ENCODE results near the gene TMEM30B.

The TMEM30B gene

DNA sequence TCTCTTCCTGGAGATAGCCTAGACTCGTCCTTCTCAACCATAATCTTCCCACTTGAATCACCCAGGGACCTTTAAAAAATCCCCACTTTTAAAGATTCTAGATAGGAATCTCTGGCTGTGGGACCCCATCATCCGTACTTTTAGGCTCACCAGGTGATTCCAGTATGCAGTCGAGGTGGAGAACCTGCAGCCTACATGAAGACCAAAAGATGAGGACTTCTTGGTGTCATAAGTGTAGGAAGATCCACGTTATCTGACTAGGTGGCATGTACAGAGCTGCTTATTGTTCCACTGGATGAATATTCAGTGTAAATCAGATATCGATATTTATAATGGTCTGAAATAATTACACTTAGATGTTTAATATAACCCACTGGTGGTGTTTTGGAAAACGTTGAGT is 42.8 kb upstream of the TMEM30B start:
- no peak overlapping the region for H3K27ac ChIP-seq (ENCODE audit: low read depth, low read length, poor library complexity, severe bottlenecking)
- H3K79me2 ChIP-seq (ENCODE audit: insufficient read depth, low read length), result no peaks in the 10 kb centered on the region
- H3K9ac ChIP-seq (ENCODE audit: low read length), result no peak overlapping the region
- H2AFZ ChIP-seq (ENCODE audit: low read length), result no peak overlapping the region
- TF ChIP-seq, protein P1, sequence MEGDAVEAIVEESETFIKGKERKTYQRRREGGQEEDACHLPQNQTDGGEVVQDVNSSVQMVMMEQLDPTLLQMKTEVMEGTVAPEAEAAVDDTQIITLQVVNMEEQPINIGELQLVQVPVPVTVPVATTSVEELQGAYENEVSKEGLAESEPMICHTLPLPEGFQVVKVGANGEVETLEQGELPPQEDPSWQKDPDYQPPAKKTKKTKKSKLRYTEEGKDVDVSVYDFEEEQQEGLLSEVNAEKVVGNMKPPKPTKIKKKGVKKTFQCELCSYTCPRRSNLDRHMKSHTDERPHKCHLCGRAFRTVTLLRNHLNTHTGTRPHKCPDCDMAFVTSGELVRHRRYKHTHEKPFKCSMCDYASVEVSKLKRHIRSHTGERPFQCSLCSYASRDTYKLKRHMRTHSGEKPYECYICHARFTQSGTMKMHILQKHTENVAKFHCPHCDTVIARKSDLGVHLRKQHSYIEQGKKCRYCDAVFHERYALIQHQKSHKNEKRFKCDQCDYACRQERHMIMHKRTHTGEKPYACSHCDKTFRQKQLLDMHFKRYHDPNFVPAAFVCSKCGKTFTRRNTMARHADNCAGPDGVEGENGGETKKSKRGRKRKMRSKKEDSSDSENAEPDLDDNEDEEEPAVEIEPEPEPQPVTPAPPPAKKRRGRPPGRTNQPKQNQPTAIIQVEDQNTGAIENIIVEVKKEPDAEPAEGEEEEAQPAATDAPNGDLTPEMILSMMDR (IDR thresholded peaks at IDR 0.05; ENCODE audit: low read length), result no peak
- no peak for TF ChIP-seq EZH2 (IDR thresholded peaks at IDR 0.05; ENCODE audit: borderline replicate concordance, low read length)
- H3K9me3 ChIP-seq (ENCODE audit: low read length), result no peaks in the 10 kb centered on the region
- H3K4me3 ChIP-seq (ENCODE audit: low read depth, low read length, poor library complexity, severe bottlenecking), result no peak overlapping the region
- no peak overlapping the region for H3K4me2 ChIP-seq (ENCODE audit: low read length)
- no peaks in the 10 kb centered on the region for H3F3A ChIP-seq (ENCODE audit: insufficient read depth, low read length)
- H3K36me3 ChIP-seq (ENCODE audit: insufficient read depth, low read length), result no peaks in the 10 kb centered on the region
- H3K9me2 ChIP-seq (ENCODE audit: low read depth, low read length), result no peaks in the 10 kb centered on the region
- no peaks in the 10 kb centered on the region for H3K27me3 ChIP-seq (ENCODE audit: insufficient read depth, low read length)
- H3K4me1 ChIP-seq (ENCODE audit: insufficient read depth, low read length, severe bottlenecking), result no peaks in the 10 kb centered on the region
- H4K20me1 ChIP-seq (ENCODE audit: insufficient read depth, low read length), result no peaks in the 10 kb centered on the region

DNA sequence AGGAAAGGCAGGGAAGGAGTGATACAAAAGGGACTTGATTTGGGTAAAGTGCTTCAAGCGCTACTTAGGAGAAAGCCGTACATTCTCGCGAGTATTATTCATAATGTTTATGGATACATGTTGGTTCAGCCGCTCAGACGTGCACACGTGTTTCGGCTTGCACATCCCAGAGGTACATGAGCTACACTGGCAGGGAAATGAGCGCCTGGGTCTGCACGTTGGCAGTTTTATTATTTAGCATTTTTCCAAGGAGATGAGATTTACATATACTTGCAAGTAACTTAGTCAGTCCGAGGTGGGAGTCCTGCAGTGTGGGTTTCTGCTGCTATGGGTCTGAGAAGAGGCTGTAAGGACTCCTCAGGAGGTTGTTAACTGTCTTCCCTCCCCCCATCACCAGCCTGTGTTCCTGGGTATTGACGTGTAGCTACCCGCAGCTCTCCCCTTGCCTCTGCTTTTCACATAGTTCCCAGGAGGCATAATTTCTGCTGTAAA is 41.7 kb upstream of the TMEM30B start:
- Histone ChIP-seq H3K9me3 (ENCODE audit: low read length) (no peaks in the 10 kb centered on the region), H3F3A (ENCODE audit: insufficient read depth, low read length) (no peaks in the 10 kb centered on the region), H3K27ac (ENCODE audit: low read depth, low read length, poor library complexity, severe bottlenecking) (no peak overlapping the region), H3K9ac (ENCODE audit: low read length) (no peak overlapping the region), H3K9me2 (ENCODE audit: low read depth, low read length) (no peaks in the 10 kb centered on the region), H3K4me2 (ENCODE audit: low read length) (no peak overlapping the region), H3K36me3 (ENCODE audit: insufficient read depth, low read length) (no peaks in the 10 kb centered on the region), H3K4me3 (ENCODE audit: low read depth, low read length, poor library complexity, severe bottlenecking) (no peak overlapping the region), H3K27me3 (ENCODE audit: insufficient read depth, low read length) (no peaks in the 10 kb centered on the region), H2AFZ (ENCODE audit: low read length) (no peak overlapping the region), H3K4me1 (ENCODE audit: insufficient read depth, low read length, severe bottlenecking) (no peaks in the 10 kb centered on the region), H3K79me2 (ENCODE audit: insufficient read depth, low read length) (no peaks in the 10 kb centered on the region), H4K20me1 (ENCODE audit: insufficient read depth, low read length) (no peaks in the 10 kb centered on the region)
- TF ChIP-seq EZH2 (IDR thresholded peaks at IDR 0.05; ENCODE audit: borderline replicate concordance, low read length), result no peak
- TF ChIP-seq, protein P1 (IDR thresholded peaks at IDR 0.05; ENCODE audit: low read length), result no peak

DNA sequence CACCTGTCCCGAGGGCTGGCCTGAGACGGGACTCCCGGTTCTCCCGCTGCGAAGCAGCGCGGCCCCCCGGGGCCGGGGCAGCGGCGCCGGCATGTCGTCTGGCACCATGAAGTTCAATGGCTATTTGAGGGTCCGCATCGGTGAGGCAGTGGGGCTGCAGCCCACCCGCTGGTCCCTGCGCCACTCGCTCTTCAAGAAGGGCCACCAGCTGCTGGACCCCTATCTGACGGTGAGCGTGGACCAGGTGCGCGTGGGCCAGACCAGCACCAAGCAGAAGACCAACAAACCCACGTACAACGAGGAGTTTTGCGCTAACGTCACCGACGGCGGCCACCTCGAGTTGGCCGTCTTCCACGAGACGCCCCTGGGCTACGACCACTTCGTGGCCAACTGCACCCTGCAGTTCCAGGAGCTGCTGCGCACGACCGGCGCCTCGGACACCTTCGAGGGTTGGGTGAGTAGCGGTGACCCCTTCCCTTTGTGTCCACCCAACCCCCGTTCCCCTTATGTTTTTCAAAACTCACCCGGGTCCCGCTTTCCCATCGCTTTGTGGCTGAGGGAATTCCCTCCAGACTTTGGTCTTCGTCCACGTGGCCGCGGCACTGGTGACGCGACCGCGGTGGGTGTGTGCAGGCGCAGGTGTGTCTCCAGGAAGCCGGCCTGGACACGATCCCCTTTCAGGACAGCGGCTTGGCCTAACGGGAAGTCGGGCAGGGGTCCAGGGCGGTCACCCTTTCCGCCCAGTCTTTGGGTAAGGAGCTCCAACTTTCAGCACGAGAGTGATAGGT is 41.1 kb upstream of the TMEM30B start:
- Histone ChIP-seq H3K4me1 (ENCODE audit: insufficient read depth, low read length, severe bottlenecking) (no peaks in the 10 kb centered on the region), H3K27me3 (ENCODE audit: insufficient read depth, low read length) (no peaks in the 10 kb centered on the region), H4K20me1 (ENCODE audit: insufficient read depth, low read length) (no peaks in the 10 kb centered on the region), H3K4me3 (ENCODE audit: low read depth, low read length, poor library complexity, severe bottlenecking) (no peak overlapping the region), H2AFZ (ENCODE audit: low read length) (no peak overlapping the region), H3K9me2 (ENCODE audit: low read depth, low read length) (no peaks in the 10 kb centered on the region), H3K9me3 (ENCODE audit: low read length) (no peaks in the 10 kb centered on the region), H3K4me2 (ENCODE audit: low read length) (no peak overlapping the region), H3K9ac (ENCODE audit: low read length) (no peak overlapping the region), H3K27ac (ENCODE audit: low read depth, low read length, poor library complexity, severe bottlenecking) (no peak overlapping the region), H3K79me2 (ENCODE audit: insufficient read depth, low read length) (no peaks in the 10 kb centered on the region), H3F3A (ENCODE audit: insufficient read depth, low read length) (no peaks in the 10 kb centered on the region), H3K36me3 (ENCODE audit: insufficient read depth, low read length) (no peaks in the 10 kb centered on the region)
- TF ChIP-seq, protein P1 (IDR thresholded peaks at IDR 0.05; ENCODE audit: low read length), result no peak
- TF ChIP-seq EZH2 (IDR thresholded peaks at IDR 0.05; ENCODE audit: borderline replicate concordance, low read length), result no peak

Measured in OCI-LY1 (cell line).